Endothelial cell of umbilical vein (primary cell): ENCODE data around the gene TBC1D4.

Experiments
- CTCF ChIP-seq, 2 donors: IDR thresholded peaks; 1 replicate in 1 of 2; 2 replicates in 1 of 2; pipeline ENCODE4 v1.5.1; 2011; ENCODE audit warnings: low read length in 2 of 2, mild to moderate bottlenecking in 2 of 2, moderate library complexity in 2 of 2, control low read depth in 1 of 2, inconsistent platforms in 1 of 2, low read depth in 1 of 2; ENCODE audit not compliant: insufficient read depth in 1 of 2; ENCODE audit errors: extremely low read depth in 1 of 2
- MAX ChIP-seq: IDR thresholded peaks from 2 replicates; pipeline ENCODE4 v1.6.1; 2011; ENCODE audit not compliant: insufficient read depth, insufficient read length
- POLR2A ChIP-seq: IDR thresholded peaks from 2 replicates; pipeline ENCODE4 v1.6.1; 2012; ENCODE audit warnings: low read depth, mild to moderate bottlenecking, control low read depth, low read length
- POLR2AphosphoS5 ChIP-seq: IDR thresholded peaks from 2 replicates; pipeline ENCODE4 v1.6.1; 2012; ENCODE audit warnings: low read depth, mild to moderate bottlenecking, control low read depth, low read length, moderate library complexity; ENCODE audit not compliant: insufficient read depth

DNA sequence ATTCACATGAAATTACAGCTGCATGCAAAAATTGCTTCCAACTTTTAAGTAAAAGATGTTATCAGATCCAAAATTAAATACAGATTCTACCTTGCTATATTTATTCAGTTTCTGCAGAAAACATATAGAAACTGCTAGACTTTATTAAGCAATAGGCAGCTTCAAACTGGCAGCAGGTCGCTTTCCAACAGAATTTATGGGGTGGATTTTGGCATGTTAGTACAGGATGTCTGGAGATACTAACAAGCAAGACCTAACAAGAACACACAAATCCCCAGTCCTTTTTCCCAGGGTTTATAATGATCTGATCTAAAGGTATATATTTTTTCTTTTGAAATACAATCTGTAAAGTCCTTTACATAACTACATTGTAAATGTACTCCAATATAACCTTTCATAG is 27.5 kb downstream of the TBC1D4 start:
- no peak for TF ChIP-seq POLR2AphosphoS5
- TF ChIP-seq MAX, result no peak
- no peak for TF ChIP-seq CTCF (IDR thresholded peaks at IDR 0.05; ENCODE audit: extremely low read depth in 1 of 2, insufficient read depth in 1 of 2, low read depth in 1 of 2, low read length in 2 of 2)
- TF ChIP-seq POLR2A, result no peak
